Right kidney (tissue), 1 donor: Measurements from ENCODE around the gene TRIM71.
"Not testable (repeated sequence)": the region's sequence is repeated elsewhere in the genome, so short reads cannot be mapped to it uniquely, and the experiment has no call there.

Experiments
- DNase-seq: peaks from one replicate; pipeline ENCODE4 v3.0.0-alpha.2; 2016

Gene TRIM71

DNA sequence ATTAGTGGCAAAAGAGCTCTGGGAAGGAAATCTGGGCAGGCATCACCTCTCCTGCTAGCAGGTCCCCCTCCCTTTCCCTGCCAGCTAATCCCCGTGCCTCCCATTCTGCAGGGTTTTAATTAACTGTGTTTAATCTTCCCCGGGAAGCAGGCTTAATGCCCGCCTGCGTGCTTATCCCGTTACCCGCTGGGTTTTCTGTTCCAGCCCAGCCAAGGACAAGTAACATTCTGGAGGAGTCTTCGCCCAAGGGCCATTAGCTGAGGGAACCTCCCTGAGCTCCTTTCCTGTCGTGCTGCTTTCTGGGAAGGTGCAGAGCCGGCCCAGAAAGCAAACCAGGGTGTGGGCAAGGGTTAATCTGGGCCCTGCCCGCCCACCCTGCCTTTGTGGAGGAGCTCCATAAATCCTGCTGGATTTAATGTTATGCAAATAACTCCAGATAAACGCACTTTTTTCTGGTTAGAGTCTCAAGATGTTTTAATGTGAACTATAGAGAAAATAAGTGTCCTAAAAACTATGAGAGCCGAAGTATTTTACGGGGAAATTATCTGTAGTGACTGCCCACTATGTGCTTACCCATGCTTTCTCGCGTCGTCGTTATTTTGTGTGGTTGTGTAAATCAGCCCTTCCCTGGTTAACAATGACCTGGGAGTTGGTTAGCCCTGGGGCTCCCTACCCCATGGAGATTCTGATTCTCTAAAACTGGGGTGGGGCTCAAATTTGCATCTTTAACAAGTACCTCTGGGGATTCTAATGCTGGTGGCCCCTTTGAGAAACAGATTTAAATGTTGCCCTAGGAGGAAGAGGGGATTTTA is 25.9 kb downstream of the TRIM71 start:
- no peak for DNase-seq

DNA sequence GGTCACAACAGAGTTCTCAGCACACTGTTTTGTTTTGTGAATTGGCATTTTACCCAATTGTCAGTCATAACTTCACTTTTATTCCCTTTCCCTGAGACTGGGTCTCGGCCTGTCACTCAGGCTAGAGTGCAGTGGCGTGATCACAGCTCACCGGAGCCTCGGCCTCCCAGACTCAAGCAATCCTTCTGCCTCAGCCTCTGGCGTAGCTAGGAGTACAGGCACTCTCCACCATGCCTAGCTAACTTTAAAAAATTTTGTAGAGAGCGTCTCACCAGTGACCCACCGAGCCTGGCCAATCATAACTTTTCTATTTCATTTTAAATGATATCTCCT is 26.5 kb downstream of the TRIM71 start:
- DNase-seq = no peak

DNA sequence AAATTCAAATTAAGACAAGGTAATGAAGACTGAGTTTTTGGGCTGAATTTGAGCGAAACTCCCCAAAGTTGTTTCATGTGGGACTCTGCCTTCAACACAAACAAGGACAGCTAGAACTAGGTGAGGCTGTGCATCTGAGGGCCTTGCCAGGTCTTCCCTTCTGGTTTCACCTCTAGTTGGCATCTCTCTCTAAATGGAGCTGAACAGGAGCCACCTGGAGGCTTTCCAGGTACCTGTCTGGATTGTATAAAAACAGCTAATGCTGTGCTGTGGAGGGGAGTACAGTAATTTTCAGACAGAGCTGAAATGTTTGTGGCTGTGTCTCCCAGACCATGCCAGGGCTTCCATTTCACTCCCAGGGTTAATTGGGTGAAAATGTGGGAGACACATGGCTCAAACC is 27.1 kb downstream of the TRIM71 start:
- no peak for DNase-seq

DNA sequence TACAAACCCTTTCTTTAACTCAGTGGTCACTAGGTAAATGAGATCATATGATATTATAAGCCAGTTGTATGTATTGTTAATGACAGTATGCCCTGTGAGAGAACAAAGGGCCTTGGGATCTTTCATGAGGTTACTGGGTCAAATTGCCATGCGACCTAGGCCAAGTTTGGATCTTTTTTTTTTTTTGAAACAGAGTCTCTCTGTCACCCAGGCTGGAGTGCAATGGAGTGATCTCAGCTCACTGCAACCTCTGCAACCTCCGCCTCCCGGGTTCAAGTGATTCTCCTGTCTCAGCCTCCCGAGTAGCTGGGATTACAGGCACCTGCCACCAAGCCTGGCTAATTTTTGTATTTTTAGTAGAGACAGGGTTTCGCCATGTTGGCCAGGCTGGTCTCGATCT is 27.7 kb downstream of the TRIM71 start:
- not testable (repeated sequence) for DNase-seq

DNA sequence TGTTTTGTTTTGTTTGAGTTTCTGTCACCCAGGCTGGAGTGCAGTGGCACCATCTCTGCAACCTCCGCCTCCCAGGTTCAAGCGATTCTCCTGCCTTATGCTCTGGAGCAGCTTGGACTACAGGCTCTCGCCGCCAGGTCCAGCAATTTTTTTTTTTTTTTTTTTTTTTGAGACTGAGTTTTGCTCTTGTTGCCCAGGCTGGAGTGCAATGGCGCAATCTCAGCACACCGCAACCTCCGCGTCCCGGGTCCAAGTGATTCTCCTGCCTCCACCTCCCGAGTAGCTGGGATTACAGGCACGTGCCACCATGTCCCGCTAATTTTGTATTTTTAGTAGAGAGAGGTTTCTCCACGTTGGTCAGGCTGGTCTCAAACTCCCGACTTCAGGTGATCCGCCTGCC is 29.2 kb downstream of the TRIM71 start:
- not testable (repeated sequence) for DNase-seq

DNA sequence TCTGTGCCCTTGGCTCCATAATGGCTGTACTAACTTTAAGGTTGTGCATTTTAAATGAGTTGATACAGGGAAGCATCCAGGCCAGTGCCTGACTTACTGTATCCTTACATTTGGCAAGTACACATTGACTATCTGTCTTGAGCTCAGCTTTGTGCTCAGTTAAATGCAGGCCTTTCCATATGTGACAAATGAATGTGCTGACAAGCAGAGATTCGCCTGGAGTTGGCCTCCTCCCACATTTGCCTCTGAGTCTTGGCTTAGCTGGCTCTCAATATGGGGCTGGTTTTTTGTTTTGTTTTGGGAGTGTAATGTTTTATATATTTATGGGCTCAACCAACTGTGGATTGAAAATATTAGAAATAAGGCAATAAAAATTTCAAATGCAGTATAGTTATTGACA is 29.7 kb downstream of the TRIM71 start:
- no peak for DNase-seq

DNA sequence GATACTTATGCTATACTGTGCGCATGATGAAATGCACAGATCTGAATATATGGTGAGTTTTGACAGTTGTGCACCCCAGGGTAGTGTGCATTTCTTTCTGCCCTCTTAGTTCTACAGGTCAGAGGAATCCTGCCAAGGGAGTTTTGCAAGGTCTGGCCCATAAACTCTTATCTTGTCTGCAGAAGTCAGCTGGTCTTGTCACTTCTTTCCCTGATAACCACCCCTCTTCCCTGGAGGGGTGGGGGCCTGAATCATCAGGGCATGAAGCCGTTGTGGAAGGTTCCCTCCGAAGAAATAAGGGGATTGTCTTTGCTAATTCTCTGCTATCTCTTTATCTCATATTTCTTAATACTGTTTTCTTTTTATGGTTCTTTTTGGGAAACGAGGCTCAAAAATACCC is 30.4 kb downstream of the TRIM71 start:
- no peak for DNase-seq

DNA sequence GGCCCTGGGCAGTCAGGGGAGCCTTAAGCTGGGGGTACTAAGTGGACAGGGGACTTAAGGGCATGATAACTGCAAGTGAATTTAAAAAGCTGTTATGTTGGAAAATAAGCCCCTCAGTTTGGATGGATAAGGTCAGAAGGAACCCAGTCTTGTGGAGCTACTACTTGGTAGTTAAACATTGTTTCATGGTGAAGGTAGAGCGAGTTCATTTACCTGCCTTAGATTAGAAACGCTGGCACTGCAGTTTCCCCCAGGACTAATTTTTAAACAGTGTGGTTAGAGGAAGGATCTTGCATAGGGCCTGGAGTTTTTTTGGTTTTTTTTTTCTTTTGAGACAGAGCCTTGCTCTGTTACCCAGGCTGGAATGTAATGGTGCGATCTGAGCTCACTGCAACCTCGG is 31.2 kb downstream of the TRIM71 start:
- no peak for DNase-seq

DNA sequence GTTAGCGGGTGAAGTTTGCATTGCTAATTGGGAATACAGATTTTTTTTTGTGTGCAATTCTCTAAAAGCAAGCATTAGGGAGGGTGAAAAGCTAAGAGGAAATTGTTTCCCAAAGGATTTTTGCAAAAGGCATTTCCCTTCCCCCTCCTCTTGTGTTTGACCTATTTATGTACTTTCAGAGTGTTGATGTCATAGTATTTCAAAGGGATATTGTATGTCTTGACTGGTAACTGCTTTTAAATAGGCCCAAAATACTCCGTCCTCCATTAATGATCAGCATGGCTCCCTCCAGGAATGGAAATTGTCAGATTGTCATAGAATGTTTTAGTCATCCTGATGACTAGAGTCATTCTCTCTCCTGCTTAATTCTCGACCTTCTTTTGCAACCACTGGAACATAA is 32.4 kb downstream of the TRIM71 start:
- DNase-seq = no peak

DNA sequence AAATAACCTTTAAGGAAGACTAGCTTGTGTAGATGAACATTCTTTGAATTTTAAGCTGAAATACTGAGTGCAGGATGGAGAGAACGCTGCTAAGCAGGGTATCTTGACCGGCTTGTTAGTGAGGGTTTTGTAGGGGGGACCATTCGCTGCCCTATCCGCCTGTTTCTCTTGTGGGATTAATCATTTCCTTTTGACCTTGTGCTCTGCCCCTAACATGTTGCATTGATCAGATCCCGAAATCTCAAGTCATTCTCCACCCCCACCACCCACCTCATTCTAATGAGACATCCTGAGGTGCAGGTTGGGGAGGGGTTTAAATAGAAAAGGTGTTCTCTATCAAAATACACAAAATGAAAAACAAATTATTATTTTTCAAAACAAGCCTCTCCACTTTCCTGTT is 32.8 kb downstream of the TRIM71 start:
- DNase-seq = no peak

DNA sequence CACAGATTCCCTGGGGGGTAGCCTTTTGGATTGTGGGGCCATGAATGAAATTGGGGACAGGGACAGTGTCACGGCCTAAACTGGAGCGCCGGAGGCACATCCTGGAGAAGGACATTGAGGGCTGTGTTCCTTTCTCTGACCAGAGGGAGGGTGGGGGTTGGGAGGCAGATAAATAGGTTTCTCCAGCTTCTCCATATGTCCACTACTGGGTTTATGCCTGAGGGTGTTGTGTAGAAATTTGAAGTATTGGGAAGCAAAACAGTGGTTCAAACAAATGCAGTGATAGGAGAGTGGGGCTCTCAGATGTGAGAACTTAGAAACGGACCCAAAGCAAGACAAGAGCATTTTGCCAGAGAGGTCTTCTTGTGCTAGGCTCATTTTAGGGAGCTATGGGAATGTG is 34.3 kb downstream of the TRIM71 start:
- DNase-seq = no peak

DNA sequence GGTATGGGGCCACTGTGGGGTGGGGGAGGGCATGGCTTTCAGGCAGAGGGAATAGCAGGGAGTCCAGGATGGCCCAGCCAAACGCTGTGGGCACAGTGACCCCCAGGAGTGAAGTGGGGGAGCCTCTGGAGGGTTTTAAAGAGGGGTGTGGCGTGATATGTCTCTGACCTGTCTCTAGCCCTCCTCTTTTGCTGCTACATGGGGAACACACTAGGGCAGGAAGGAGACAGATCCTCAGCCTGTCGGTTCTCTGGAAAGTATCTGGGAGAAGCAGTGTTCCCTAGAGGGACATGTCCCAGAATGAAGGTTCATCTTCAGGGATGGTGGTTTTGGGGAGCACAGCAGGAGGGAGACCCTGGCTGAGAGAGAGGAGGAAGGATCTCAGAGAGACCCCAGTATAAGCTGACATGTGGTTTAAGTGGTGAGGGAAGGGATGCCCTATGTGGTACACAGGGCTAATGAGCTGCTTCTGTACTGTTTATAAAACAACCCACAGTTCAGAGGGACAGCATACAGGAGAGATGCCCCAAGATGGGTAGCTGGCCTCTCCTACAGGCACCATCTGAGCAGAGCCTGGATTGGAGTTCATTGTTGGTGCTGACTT is 37.7 kb downstream of the TRIM71 start:
- DNase-seq = no peak

DNA sequence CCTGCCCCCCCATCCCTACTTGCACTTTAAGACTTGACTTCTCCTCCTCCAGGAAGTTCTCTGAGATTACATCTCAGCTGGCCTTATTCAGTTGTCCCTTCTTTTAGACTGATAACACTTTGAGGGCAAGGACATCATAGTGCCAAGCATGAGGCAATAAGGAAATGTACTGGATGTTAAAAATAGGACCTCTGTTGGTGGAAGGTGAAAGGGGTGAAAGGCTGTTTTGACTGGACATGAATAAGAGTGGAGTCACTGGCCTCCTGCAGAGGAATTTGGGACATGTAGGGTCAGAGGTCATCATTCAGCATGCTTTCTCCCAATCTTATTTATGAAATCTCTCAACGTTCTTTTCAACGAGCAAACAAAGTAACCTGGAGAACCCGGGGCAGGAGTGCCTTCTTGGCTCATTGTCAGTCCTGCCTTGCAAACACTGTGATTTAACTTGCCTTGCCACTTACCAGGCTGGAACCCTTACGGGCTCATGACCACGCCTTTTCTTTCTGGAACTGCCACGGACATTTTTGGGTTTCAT is 38.6 kb downstream of the TRIM71 start:
- no peak for DNase-seq

DNA sequence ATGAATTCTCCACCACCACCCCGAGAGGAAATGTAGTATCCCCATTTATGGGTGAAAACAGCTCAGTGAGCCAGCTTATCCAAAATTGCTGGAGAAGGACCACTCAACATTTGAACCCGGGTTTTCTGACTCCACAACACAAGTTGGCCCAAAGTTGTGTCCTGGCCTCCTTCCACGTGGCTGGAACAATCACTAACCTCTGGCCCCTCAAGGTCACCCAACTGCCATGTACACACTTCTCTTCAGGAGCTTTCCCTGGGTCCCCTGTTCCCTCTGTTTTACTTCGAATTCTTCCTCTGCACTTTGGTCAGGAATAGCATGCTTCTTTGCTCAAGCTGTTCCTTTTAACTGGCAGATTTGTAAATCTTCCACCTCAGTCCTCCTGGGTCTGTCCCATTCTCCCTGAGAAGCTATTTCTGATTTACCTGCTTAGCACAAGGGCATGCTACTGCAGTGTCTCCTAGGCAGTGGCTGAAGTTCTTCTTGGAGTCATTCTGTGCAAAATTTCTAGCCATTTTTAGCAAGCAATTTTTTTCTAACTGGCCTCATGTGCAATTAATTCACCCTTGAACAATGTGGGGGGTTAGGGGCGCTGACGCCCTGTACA is 39.2 kb downstream of the TRIM71 start:
- DNase-seq = no peak

DNA sequence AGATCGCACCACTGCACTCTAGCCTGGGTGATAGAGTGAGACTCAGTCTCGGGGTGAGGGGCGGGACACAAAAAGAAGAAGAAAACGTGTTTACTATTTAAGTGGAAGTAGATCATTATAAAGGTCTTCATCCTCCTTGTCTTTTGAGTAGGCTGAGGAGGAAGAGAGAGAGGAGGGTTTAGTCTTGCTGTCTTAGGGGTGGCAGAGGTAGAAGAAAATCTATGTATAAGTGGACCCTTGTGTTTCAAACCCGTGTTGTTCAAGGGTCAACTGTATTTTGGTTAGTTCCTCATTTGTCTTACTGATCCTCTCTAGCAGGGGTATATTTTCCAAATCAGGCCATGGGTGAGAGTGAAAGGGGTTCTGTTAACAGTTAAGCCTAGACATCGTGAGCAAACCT is 40.1 kb downstream of the TRIM71 start:
- no peak for DNase-seq

DNA sequence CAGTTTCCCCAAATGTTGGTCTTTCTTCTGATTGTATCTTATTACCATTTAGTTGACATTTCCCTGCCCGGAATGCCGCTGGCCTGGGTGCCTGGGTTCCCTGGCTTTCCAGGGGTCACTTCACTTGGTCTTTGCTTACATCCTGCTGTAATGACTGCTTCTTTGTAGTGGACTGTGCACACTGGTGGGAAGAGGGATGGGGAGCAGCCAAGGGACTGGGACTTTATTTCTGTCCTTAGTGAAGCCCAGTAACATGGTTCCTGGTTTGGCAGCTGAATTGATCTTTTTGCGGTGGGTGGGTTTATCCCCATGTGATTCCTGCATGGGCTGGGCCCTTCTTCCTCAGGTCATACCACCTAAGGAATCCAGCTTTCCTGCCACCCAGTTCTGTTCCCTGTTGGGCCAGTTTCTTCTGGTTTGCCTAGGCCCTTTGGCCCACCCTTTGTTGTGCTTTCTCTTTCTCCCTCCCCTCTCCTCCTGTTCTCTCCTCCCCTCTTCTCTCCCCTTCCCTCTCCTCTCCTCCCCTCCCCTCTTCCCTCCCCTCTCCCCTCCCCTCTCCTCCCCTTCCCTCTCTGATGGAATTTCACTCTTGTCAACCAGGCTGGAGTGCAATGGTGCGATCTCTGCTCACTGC is 41.9 kb downstream of the TRIM71 start:
- no peak for DNase-seq

DNA sequence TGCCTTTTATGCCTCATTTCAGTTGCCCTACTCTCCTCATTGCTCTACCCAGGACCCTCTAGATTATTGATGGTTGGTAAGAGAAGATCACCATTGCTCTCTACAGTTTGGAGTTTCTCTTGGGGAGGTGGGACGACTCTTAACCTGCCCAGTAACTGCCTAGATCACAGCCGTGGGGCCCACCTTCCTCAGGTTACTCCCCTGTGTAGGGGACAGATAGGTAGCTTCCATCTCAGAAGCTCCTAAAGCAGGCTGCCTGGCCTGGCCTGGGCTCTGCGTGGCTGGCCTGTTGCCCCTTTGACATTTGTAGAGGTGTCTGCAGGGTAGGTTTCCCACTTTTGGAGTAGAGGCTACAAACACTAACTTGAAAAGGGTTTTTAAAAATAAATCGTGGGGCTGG is 42.7 kb downstream of the TRIM71 start:
- no peak for DNase-seq

DNA sequence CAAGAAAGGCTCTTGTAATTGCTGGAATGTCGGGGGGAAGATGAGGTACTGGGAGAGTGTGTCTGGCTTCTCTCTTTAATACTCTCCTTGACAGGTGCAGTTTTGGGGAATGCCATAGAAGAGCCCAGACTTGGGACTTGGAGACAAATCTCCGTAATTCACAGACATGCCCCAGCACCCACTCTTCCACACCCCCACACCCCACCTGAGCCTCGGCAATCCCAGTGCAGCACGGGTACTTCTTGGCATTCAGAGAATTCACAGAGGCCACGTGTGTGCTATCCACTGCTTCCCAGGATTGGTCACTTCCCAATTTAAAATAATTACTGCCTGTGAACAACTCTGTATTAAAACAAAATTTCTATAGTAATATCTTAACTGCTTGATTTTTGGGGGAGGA is 43.9 kb downstream of the TRIM71 start:
- no peak for DNase-seq

DNA sequence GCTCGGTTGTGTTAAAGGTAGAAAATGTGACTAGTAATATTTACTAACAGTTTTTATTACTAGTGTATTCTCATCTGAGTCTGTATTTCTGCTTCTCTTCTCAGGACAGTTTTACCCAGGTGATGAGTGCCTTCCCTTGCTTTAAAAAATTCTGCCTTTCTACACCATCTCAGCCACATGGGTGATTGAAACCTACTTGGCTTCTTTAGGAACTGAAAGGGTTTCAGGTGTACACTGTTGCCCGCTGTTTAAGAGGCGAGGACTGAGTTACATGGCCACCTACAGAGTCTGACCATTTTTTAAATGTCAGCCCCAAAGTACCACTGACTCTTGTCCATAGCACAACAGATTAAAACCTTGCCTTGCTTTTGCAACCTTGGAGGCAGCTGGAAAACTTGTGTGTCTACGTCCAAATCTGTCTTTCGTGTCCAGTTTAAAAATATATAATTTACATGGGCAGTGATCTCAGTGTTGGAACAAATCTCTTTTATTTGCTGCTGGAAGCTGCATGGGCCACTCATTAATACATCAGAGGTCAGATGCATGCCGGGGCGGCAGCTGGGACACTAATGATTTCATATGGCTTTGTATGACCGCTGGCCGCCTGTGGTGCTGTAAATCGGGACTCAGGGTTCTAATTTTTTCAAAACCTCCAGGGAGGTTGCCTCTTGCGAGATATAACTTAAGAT is 44.6 kb downstream of the TRIM71 start:
- DNase-seq = no peak

DNA sequence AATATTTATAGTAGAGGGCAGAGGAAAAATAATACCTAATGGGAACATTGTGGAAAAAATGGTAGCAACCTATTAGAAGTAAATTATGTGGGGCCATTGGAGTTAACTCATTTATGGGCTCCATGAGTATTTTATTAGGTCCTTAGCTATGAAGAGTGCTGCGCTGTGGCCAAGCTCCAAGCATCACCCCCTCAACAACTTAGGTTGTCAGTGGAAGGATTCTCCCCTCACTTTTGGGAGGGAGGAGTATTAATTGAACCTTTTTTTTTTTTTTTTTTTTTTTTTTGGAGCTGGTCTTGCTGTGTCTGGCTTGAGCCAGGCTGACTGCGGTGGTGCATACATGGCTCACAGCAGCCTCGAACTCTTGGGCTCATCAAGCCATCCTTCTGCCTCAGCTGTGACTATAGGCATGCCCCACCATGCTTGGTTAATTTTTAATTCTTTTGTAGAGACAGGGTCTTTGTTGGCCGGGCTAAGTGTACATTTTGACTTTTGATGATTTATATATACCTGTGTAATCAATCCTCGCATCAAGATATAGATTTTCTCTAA is 45.2 kb downstream of the TRIM71 start:
- no peak for DNase-seq

DNA sequence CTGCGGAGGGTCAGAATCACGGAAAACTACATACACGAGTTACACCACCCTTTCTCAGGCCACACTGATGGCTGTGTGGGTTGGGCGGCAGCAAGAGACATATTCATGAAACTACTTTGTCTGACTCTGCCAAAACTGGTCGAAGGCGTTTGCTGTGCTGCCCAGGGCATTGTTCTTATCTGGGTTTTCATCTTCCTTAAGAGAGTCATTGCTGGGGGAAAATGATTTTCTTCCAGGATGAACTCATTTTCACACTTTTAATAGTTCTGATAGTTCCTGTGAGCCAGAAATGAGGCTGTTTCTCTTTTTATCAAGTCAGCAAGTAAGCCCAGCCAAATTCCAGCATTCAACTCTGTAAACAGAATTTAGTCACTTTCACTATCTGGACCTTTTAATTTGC is 47.6 kb downstream of the TRIM71 start:
- DNase-seq = no peak

DNA sequence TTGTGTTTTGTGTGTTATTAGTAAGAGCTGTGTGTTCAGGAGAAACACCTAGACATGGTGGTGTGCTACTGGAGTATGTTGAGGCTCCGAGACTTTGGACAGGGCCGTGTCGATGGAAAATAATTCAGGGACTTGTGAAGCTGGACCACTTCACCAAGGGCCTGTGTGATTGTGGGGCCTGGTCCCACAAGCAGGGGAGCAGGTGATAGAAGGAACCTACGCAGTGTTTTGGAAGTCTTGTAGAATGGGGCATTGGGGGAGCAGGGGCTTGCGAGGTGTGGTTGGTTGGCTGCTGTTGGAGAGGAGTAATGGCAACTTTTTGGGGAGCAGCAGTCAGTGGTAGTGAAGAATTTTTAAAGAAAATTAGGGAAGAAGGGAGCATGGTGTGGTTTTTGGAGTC is 48.7 kb downstream of the TRIM71 start:
- no peak for DNase-seq
